Vagina (tissue), 2 donors: Measurements from ENCODE around the gene RGPD4.

Experiments used
- CTCF ChIP-seq, 3 experiments: fragments of 450-650 bp in 2 of 3; fragments of 200-600 bp in 1 of 3; sonication (generic) in 1 of 3; IDR thresholded peaks; one replicate each; pipeline ENCODE4 v1.5.1; 2017 to 2019; ENCODE audit warnings: antibody characterized with exemption in 3 of 3, mild to moderate bottlenecking in 2 of 3, moderate library complexity in 2 of 3
- POLR2AphosphoS5 ChIP-seq, 2 donors: sonication (generic); formaldehyde crosslinking; IDR thresholded peaks; one replicate each; pipeline ENCODE4 v1.9.0; 2017; ENCODE audit warnings: antibody characterized with exemption in 2 of 2, mild to moderate bottlenecking in 2 of 2, low read depth in 1 of 2; ENCODE audit not compliant: insufficient read depth in 1 of 2

GRCh38 chr2:107790837-107791236 is 35.9 kb upstream of the RGPD4 start:
- no peak for TF ChIP-seq CTCF (IDR thresholded peaks at IDR 0.05)
- no peak for TF ChIP-seq POLR2AphosphoS5 (IDR thresholded peaks at IDR 0.05; ENCODE audit: insufficient read depth in 1 of 2, low read depth in 1 of 2)
